GM10847 (cell line): ENCODE data around the gene XRN2.

Experiments used
- POLR2A ChIP-seq: IDR thresholded peaks from 2 replicates; pipeline ENCODE4 v1.6.1; 2011; ENCODE audit not compliant: insufficient read length; ENCODE audit errors: extremely low read depth

The XRN2 gene

DNA sequence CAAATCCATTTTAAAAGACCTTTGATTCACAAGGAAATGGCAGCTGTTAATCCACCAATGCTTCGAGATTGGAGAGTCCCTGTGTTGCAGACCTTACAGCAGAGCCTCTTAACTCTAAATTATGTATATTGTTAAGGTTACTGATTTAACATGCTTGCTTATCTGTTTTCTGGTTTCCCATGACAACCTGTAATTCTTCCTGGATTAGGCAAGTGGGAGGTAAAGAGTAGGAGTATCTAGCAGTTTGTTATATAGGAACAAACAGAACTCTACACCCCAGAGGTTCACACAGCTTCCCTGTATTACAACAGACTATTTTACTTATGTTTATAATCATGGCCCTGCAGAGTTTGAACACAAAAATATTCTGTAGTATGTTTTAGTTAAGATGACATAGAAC, 54.7 kb downstream of the XRN2 start:
- no peak for TF ChIP-seq POLR2A

DNA sequence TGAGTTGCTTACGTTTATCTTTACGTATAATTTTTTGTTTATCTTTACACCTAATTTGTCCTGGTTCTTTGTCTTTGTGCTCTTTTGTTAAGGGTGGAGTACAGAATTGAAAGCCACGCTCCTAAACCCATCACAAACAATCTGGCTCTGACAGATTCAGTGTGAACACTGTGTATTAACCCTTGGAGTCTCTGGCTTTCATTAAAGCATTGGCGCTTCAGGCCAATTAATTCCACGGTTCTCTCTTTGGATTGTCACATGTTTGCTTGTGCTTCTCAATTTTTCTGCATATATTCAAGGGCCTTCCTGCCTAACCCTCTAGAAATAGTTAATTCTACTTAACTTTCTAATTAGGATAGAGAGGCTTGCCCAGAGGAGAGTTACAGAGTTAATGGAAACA, 55.6 kb downstream of the XRN2 start:
- TF ChIP-seq POLR2A = no peak

DNA sequence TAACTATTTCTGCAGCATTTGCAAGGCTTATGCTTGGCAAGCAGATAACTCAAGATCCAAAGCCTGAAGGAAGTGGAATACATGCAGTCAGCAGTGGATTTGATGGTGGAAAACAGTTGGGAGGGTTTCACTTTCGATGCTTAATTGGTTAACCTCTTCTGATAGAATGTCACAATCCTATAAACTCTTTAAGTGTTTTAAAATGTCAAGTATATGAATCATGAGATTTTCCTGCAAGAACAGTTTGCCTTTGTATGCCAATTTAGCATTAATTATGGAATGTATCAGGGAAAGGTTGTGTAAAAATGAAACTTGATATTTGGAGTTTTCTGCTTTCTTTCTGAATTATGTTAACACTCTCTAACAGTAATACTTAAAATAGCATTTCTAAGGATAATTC, 57.6 kb downstream of the XRN2 start:
- TF ChIP-seq POLR2A = no peak

DNA sequence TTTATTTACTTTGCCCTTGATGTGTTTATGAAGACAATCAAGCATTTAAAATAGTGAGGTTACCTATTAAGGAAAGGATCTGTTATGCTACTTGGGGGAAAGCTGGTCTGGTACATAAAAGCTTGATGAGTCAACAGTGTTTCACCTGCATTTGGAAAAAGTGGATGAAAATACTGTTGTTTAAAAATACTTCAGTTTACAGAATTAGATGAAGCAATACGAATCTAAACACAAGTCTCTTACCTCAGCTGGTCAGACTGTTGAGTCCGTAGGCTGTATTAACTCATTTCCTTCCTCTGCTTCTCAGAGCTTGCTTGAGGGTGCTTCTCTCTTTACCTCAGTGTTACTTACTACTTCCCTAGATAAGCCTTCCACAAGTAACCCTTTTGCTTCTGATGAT, 58.1 kb downstream of the XRN2 start:
- TF ChIP-seq POLR2A = no peak

DNA sequence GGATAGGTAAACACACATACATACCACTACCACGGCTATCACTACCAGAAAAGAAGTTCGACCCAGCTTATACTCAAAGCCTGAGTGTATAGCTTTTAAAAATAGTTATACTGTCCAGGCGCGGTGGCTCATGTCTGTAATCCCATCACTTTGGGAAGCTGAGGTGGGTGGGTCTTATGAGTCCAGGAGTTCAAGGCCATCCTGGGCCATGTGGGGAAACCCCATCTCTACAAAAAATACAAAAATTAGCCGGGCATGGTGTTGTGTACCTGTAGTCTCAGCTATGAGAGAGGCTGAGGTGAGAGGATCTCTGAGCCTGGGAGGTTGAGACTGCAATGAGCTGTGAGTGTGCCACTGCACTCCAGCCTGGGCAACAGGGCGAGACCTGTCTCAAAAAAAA, 61.3 kb downstream of the XRN2 start:
- TF ChIP-seq POLR2A = no peak

DNA sequence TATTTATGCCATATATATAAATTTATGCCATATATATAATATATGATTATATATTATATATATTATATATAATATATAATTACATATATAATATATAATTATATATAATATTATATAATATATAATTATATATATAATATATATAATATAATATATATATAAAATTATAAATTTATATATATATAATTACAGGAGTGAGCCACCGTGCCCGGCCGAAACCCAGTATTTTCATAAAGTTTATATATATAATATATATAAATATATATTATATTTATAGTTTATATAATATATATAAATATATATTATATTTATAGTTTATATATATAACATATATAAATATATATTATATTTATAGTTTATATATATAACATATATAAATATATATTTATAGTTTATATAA, 62.6 kb downstream of the XRN2 start:
- no peak for TF ChIP-seq POLR2A

DNA sequence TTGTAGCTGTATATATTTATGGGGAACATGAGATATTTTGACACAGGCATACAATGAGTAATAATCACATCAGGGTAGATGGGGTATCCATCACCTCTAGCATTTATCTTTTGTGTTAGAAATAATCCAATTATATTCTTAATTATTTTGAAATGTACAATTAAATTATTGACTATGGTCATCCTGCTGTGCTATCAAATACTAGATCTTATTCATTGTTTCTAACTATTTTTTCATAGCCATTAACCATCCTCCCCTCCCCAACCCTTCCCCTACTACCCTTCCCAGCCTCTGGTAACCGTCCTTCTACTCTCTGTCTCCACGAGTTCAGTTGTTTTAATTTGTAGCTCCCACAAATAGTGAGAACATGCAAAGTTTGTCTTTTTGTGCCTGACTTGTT, 65.7 kb downstream of the XRN2 start:
- TF ChIP-seq POLR2A = no peak

DNA sequence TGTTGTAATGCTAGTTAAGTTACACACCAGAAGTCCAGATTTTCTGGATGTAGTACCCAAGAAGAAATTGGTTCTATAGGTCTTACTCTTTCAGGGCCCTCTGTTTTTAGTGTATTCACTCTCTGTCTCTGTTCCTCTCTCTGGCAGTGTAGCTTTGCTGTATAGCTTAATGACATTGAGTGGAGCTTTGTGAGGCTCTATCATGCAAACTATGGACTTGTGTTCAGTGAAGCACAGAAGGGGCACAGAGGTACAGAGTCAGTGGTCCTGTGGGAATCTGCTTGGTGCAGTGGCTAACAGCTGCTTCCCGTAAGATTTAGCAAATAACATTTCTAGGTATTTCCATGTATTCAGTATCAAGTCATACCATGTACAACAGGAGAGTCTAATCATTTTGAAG, 68.1 kb downstream of the XRN2 start:
- TF ChIP-seq POLR2A = no peak

DNA sequence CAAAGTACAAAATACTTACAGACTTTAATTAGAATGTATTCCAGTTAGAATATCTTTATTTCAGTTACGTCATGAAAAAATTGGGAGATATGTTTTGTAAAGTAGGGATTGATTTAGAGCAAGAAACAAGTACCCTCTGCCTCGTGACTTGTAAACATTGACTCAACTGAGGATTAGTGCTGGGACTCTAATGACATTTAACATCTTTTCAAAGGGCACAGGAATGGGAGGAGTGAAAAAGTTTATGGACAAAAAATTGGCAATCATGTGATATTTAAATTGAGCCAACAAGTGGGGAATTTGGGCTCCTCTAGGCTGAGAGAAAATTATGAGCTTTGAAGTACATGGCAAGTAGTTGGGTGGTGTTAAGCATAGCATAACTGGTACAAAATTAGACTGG, 68.9 kb downstream of the XRN2 start:
- TF ChIP-seq POLR2A = no peak

DNA sequence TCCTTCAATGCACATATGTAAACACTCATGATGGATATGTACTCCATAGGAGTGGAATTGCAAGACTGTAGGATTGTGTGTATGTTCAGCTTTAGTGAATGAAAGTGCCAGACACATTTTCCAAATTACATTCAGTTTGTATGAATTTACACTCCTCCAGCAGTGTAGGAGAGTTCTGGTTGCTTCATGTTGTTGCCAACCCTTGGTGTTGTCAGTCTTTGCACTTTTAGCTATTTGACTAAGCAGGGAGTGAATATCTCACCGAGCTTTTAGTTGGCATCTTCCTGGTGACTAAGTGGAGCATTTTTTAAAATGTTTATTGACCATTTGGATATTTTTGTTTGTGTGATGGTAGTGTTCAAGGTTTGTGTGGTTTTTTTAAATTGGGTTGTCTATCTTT, 70.3 kb downstream of the XRN2 start:
- TF ChIP-seq POLR2A = no peak

DNA sequence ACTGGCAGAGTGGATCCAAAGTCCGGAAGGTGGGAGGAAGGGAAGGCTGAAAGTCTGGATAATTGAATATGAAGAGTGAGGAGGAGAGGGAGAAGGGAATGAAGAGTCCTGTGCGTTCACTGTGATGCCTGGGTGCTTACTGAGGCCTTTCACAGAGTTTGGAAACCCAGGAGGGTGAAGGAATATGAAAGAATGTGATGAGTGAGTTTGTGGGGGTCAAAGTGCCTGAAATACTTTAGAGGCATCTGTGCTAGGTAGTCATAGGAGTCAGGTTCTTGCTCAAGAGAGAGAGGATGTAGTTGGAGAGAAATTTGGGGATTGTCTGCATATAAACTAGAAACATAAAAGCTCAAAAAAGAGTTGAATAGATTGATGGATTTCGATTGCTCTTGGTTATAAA, 73.5 kb downstream of the XRN2 start:
- no peak for TF ChIP-seq POLR2A

DNA sequence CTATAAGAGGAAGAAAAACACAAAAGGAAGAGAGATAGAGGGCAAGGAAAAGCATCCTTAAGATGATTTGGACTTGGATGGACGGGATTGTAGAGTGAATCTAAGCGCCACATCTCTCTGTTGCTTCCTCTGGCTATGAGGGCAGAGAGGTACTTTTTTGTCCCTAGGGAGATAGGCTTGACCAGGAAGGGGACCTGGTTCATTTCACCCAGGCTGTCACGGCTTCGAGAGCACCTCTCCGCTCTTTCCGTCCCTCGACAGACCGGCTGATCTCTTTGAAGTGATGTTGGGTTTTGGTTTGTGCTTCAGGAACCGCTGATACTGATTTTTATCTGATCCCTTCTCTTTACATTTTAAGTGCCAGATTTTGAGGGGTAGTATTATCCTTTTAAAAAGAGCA, 74.6 kb downstream of the XRN2 start:
- TF ChIP-seq POLR2A = no peak

DNA sequence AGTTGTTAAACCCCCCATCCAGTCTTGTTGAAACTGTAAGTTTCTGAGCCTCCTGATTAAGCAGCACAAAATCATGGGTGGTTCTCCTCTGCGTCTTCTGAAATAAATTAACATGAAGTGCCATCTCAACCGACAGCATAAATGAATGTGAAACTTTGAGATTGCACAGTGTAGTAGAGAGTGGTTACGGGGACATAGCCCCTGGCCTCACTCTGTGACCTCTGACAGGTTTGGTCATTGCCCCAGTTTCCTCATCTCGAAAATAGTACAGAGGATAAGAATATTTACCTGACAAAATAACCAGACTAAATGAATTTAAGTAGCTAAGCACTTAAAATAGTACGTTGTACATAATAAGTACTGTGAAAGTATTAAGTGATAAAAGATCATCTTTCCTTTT, 75.1 kb downstream of the XRN2 start:
- no peak for TF ChIP-seq POLR2A

DNA sequence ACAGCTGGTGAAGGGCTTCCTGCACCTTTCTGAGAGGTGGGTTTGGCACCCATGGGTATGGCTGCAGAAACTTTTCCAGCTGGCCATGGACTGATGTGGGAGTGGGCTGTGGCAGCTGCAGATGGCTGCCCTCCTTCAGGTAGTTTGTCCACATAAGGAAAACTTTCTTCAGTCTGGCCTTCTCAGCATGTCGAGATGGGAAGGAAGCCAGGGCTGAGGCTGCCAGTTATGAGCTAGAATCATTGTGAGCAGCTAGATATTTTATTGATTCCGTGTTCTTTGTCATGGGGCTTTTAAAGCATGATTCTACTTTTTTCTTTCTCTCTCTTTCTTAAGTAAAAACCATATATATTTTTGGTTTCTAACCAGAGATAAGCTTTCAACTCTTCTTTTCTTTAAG, 77.6 kb downstream of the XRN2 start:
- TF ChIP-seq POLR2A = no peak

DNA sequence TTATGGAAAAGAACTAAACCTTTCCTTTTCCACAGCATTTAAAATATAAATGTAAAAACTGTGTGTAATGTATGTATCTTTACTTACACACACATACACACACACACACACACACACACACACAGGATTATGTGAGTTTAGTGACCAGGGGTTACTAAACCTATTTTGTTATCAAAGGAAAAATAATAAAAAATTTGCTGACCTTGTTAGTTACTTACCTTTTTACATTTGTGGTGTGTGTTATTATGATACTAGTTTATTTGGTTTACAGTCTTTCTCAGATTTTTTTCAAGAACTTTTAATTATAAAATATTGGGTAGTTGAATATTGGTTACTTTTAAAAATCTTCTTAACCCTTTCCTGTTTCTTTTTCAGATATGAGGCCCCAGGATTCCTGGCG, 78.5 kb downstream of the XRN2 start:
- TF ChIP-seq POLR2A = no peak

DNA sequence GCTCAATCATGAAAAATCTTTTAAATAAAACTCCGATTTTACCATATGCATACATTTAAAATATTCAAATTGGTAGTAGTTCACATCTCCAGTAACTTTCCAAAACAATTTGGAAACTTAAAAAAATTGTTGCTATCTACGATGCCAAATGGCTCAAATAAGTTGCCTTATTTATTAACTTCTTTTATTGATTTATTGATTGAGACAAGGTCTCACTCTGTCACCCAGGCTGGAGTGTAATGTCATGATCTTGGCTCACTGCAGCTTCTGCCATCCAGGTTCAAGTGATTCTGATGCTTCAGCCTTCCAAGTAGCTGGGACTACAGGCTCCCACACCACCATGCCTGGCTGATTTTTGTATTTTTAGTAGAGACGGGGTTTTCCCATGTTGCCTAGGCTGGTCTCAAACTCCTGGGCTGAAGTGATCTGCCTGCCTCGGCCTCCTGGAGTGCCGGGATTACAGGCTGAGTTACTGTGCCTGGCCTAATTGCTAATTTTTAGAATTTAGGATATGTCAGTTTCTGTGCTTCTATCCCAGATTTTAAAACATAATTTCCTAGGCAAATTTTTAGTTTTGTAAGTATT, 81.3 kb downstream of the XRN2 start:
- no peak for TF ChIP-seq POLR2A

DNA sequence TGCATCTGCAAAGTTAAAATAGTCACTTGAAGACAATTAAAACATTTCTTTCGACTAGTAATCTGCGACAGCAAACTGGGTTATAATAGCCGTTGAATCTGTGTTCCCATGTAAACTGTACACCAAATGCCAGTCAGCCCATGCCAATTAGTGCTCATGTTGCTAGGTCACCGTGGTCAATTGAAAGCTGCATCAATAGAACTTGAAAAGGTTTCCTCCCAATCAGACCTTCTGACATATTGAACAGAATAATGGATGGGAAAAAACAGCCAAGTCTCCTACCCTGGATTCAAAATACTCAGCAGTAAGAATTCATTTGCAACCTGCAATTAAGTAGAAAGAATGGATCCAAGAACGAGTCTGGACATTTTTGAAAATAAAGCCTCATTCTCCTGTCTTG, 83.0 kb downstream of the XRN2 start:
- TF ChIP-seq POLR2A = no peak

DNA sequence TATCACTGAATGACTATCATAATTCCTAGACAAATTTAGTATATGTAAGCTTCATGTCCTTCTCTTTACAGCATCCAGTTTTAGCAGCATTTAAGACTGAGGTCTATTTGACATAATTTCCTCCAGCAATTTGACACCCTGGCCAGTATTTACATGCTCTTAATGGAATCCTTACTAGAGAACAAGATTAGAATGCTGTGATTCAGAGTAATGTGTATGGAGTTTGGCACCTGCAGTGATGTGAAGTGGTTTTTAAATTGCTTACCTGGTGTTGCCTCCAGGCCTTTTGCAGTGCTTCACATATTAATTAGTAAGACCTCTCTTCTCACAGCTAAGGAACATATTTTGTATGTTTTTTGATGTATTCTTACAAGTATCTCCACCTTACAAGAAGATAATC, 84.4 kb downstream of the XRN2 start:
- TF ChIP-seq POLR2A = no peak

DNA sequence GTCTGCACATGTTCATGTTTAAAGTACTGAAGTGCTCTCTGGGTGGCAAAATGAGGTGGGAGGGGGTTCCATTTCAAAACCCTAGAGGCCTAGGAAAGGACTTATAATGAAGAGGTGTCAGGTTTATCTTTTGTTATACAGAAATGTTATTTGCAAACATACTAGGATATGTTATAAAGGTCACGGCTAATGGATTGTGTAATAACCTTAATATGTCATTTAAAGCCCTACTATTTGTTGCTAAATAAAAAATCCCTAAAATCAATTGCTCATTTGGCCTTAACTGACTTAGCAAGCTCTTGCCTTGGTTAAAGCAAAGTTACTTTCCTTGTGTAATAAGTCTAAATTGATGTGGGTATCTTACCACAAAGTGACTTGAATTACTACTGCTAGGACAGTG, 85.4 kb downstream of the XRN2 start:
- TF ChIP-seq POLR2A = no peak

DNA sequence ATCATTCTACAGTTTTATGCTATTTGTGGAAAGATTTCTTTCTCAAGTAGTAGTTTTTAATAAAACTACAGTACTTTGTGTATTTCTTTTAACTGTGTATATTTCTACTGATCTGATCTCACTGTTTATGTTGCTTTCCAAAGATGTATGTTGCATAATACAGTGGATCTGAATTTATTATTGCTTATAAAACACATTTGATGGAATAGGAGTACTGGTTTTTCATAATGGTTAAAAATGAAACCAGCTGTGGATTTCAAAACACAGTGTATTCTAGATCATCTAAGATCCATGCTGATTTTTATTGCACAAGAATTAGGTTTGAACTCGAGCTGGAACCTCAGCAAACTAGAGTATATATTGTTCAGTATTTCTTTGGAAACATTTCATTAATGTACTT, 86.2 kb downstream of the XRN2 start:
- TF ChIP-seq POLR2A = no peak
